OCI-LY7 (cell line): ENCODE measurements around the gene MRPS6.

ENCODE experiments used
- CTCF ChIP-seq: fragments of 200-600 bp; sonication (generic); conservative IDR thresholded peaks from 2 replicates; pipeline ENCODE4 v1.5.1; 2014; ENCODE audit warnings: mild to moderate bottlenecking, antibody characterized with exemption, low read length, moderate library complexity, mixed read lengths
- EZH2phosphoT487 ChIP-seq: fragments of 200-600 bp; sonication (generic); IDR thresholded peaks from 2 replicates; pipeline ENCODE4 v1.6.1; 2018; ENCODE audit warnings: low read depth, borderline replicate concordance, mild to moderate bottlenecking, mixed run types, antibody characterized with exemption, low read length, moderate library complexity, mixed read lengths

GRCh38 chr21:34105947-34106541, 32.7 kb downstream of the MRPS6 start:
- TF ChIP-seq CTCF (no peak), EZH2phosphoT487 (no peak)
